PC-3 (cell line): ENCODE data around the gene CHN1.

Source experiments
- EZH2 ChIP-seq: fragments of 300-600 bp; sonication (generic); IDR thresholded peaks from one replicate; pipeline ENCODE4 v1.6.1; 2017; ENCODE audit warnings: antibody characterized with exemption, mild to moderate bottlenecking, low read length; ENCODE audit not compliant: unreplicated experiment
- EZH2phosphoT487 ChIP-seq: fragments of 300-600 bp; sonication (generic); IDR thresholded peaks from 2 replicates; pipeline ENCODE4 v1.6.1; 2018; ENCODE audit warnings: mild to moderate bottlenecking, antibody characterized with exemption, low read length, borderline replicate concordance
- TF ChIP-seq, protein P1 (sequence below): fragments of 300-600 bp; sonication (generic); conservative IDR thresholded peaks from 2 replicates; pipeline ENCODE4 v1.5.1; 2017; ENCODE audit warnings: antibody characterized with exemption, low read depth, mild to moderate bottlenecking, low read length

DNA sequence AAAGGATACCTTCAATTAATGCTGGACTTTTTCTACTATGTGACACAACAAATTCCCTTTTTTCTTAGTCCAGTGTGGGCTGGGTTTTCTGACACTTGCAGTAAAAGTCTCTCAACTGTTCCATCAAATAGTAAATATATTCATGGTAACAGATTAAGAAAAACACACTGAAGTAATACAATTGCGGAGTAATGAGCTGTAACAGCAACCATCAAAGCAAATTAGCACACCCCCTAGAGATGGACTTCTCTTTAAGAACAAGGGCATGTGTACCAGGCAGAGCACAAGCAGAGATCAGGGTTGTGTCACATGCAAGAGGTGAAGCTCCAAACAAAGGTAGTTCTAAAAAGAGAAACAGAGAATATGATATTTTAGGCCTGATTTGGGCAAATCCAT lies 168.2 kb downstream of the CHN1 start:
- TF ChIP-seq EZH2phosphoT487 (no peak), EZH2 (no peak)
- TF ChIP-seq, protein P1, sequence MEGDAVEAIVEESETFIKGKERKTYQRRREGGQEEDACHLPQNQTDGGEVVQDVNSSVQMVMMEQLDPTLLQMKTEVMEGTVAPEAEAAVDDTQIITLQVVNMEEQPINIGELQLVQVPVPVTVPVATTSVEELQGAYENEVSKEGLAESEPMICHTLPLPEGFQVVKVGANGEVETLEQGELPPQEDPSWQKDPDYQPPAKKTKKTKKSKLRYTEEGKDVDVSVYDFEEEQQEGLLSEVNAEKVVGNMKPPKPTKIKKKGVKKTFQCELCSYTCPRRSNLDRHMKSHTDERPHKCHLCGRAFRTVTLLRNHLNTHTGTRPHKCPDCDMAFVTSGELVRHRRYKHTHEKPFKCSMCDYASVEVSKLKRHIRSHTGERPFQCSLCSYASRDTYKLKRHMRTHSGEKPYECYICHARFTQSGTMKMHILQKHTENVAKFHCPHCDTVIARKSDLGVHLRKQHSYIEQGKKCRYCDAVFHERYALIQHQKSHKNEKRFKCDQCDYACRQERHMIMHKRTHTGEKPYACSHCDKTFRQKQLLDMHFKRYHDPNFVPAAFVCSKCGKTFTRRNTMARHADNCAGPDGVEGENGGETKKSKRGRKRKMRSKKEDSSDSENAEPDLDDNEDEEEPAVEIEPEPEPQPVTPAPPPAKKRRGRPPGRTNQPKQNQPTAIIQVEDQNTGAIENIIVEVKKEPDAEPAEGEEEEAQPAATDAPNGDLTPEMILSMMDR: no peak
